Gastrocnemius medialis (tissue), 4 donors: Measurements from ENCODE around the gene AGK. TPM values are rescaled to one million over a fixed set of nuclear protein-coding genes. Genes with fewer than 3 reads are reported as not detected.
A peak's percentile ranks its signal among the peaks of the same experiment; 100 is the strongest.

Experiments
- ATAC-seq, 2 donors: fragments of 150-250 bp; one replicate each; pipeline ENCODE4 v1.9.1; 2016
- DNase-seq, 2 donors: peaks; one replicate each; pipeline ENCODE4 v3.0.0-alpha.2; 2019
- H3K27ac ChIP-seq, 4 donors: fragments of 200-600 bp; sonication (generic); 1 replicate in 1 of 4; 2 replicates in 3 of 4; pipeline ENCODE4 v1.5.1; 2016 to 2018; ENCODE audit warnings: mild to moderate bottlenecking in 2 of 4, moderate library complexity in 1 of 4
- H3K27me3 ChIP-seq, 3 donors: fragments of 200-600 bp; sonication (generic) in 2 of 3; 1 replicate in 1 of 3; 2 replicates in 2 of 3; pipeline versions ENCODE4 v1.5.1 to v1.6.0; 2016 to 2019; ENCODE audit warnings: mild to moderate bottlenecking in 1 of 3, moderate library complexity in 1 of 3
- H3K36me3 ChIP-seq, 2 donors: fragments of 200-600 bp; sonication (generic) in 1 of 2; one replicate each; pipeline ENCODE4 v1.5.1; 2017 to 2018
- H3K4me1 ChIP-seq, 2 donors: fragments of 200-600 bp; sonication (generic) in 1 of 2; one replicate each; pipeline ENCODE4 v1.5.1; 2016 to 2017; ENCODE audit warnings: mild to moderate bottlenecking in 2 of 2
- H3K4me3 ChIP-seq, 4 donors: fragments of 200-600 bp; sonication (generic) in 3 of 4; 1 replicate in 1 of 4; 2 replicates in 3 of 4; pipeline ENCODE4 v1.5.1; 2016 to 2019; ENCODE audit warnings: mild to moderate bottlenecking in 2 of 4
- H3K9me3 ChIP-seq, 3 donors: fragments of 200-600 bp; sonication (generic) in 2 of 3; 1 replicate in 1 of 3; 2 replicates in 2 of 3; pipeline ENCODE4 v1.5.1; 2016 to 2019
- CTCF ChIP-seq, 5 experiments: fragments of 450-650 bp in 3 of 5; fragments of 200-600 bp in 2 of 5; sonication (generic) in 2 of 5; IDR thresholded peaks in 4 of 5; conservative IDR thresholded peaks in 1 of 5; 1 replicate in 4 of 5; 2 replicates in 1 of 5; pipeline ENCODE4 v1.5.1; 2016 to 2019; ENCODE audit warnings: antibody characterized with exemption in 5 of 5, mild to moderate bottlenecking in 3 of 5, moderate library complexity in 3 of 5
- POLR2A ChIP-seq, 2 donors: fragments of 450-650 bp; IDR thresholded peaks; one replicate each; pipeline ENCODE4 v1.6.1; 2017; ENCODE audit warnings: antibody characterized with exemption in 2 of 2, mild to moderate bottlenecking in 2 of 2, moderate library complexity in 2 of 2
- in situ Hi-C, 4 donors: fragments of 200-750 bp; cut with MboI; loops; one replicate each; pipeline versions ENCODE4 v1.15.0 to v1.8.0; 2017; ENCODE audit warnings: low sequenced_read_pairs in 4 of 4
- intact Hi-C: fragments of 100-400 bp; cut with DNase I; formaldehyde crosslinking; loops from one replicate; pipeline ENCODE4 v1.15.1; 2023; ENCODE audit warnings: low total_unique reads
- total RNA-seq, 4 donors: library from RNA; depleted of rRNA; stranded (reverse); fragments of >200 nt; gene quantifications; one replicate each; pipeline versions ENCODE4 v1.1.0 to v1.2.3, GENCODE V29; 2016

Gene AGK
- total RNA-seq, 4 donors from 2014 or later: 6.5 to 17.1 (median 11.5) TPM

- ATAC-seq (no peak), DNase-seq (no peak)
- Histone ChIP-seq H3K4me3 (no peak overlapping the region), H3K4me1 (no peaks in the 10 kb centered on the region), H3K9me3 (no peaks in the 10 kb centered on the region), H3K27me3 (no peaks in the 10 kb centered on the region), H3K27ac (no peak overlapping the region), H3K36me3 (peaks cover 0 to 17% of the 10 kb centered on the region in 2 donors)
- intact Hi-C loops (no loop called here), in situ Hi-C loops (no loop called here)
- TF ChIP-seq POLR2A (IDR thresholded peaks at IDR 0.05) (no peak), CTCF (IDR thresholded peaks at IDR 0.05 in 4 of 5, conservative IDR thresholded peaks at IDR 0.05 in 1 of 5) (no peak)
Observed at GRCh38 chr7:141671705-141672496, 120.7 kb downstream of the AGK start.

- no peaks in the 10 kb centered on the region for H3K27me3 ChIP-seq
- peaks cover 0 to 21% of the 10 kb centered on the region in 2 donors for H3K36me3 ChIP-seq
- in situ Hi-C loops (no loop called here), intact Hi-C loops (no loop called here)
- DNase-seq (no peak), ATAC-seq (no peak)
- no peaks in the 10 kb centered on the region for H3K4me1 ChIP-seq
- no peak for TF ChIP-seq CTCF (IDR thresholded peaks at IDR 0.05 in 4 of 5, conservative IDR thresholded peaks at IDR 0.05 in 1 of 5)
- TF ChIP-seq POLR2A (IDR thresholded peaks at IDR 0.05): no peak
- H3K9me3 ChIP-seq: no peaks in the 10 kb centered on the region
- H3K27ac ChIP-seq: peak overlapping the region in 3 of 4 donors; percentile 42 to 55 (median 50)
- no peak overlapping the region for H3K4me3 ChIP-seq
Observed at GRCh38 chr7:141673346-141673745, 122.1 kb downstream of the AGK start.

GRCh38 chr7:141674171-141674671 lies 123.0 kb downstream of the AGK start:
- in situ Hi-C loops: no loop called here
- H3K27me3 ChIP-seq: no peaks in the 10 kb centered on the region
- H3K36me3 ChIP-seq: peaks cover 0 to 21% of the 10 kb centered on the region in 2 donors
- H3K27ac ChIP-seq: peak overlapping the region; percentile 42 to 55 (median 48)
- no peaks in the 10 kb centered on the region for H3K4me1 ChIP-seq
- peak; percentile 44 to 73 for ATAC-seq
- H3K9me3 ChIP-seq: no peaks in the 10 kb centered on the region
- no peak overlapping the region for H3K4me3 ChIP-seq
- intact Hi-C loops: no loop called here
- TF ChIP-seq CTCF (IDR thresholded peaks at IDR 0.05 in 4 of 5, conservative IDR thresholded peaks at IDR 0.05 in 1 of 5) (no peak), POLR2A (IDR thresholded peaks at IDR 0.05) (no peak)
- DNase-seq: no peak

- TF ChIP-seq POLR2A (IDR thresholded peaks at IDR 0.05): no peak
- TF ChIP-seq CTCF (IDR thresholded peaks at IDR 0.05 in 4 of 5, conservative IDR thresholded peaks at IDR 0.05 in 1 of 5): peak in 1 of 5 experiments; percentile 34
- intact Hi-C loops: no loop called here
- DNase-seq (no peak), ATAC-seq (peak in 1 of 2 donors; percentile 16)
- Histone ChIP-seq H3K4me3 (no peak overlapping the region), H3K4me1 (no peaks in the 10 kb centered on the region), H3K9me3 (no peaks in the 10 kb centered on the region), H3K36me3 (peaks cover 0 to 26% of the 10 kb centered on the region in 2 donors), H3K27ac (peak overlapping the region; percentile 34 to 64 (median 50)), H3K27me3 (no peaks in the 10 kb centered on the region)
- in situ Hi-C loops: no loop called here
Observed at GRCh38 chr7:141674702-141675101, 123.5 kb downstream of the AGK start.
